WTC11 (cell line): ENCODE data around the gene GALNTL6.

Experiments
- SOX15 ChIP-seq: fragments of 250-450 bp; sonication (Bioruptor Pico); IDR thresholded peaks from 2 replicates; pipeline ENCODE4 v1.9.0; 2021; ENCODE audit warnings: mild to moderate bottlenecking
- ZNF219 ChIP-seq: sonication (generic); formaldehyde crosslinking; IDR thresholded peaks from 2 replicates; pipeline ENCODE4 v1.8.0; 2023; ENCODE audit warnings: missing genetic modification reagents, mild to moderate bottlenecking, borderline replicate concordance
- ZNF512 ChIP-seq: sonication (generic); formaldehyde crosslinking; IDR thresholded peaks from 2 replicates; pipeline ENCODE4 v1.8.1; 2022; ENCODE audit warnings: missing genetic modification reagents, borderline replicate concordance
- TF ChIP-seq, protein P1 (sequence below): sonication (generic); formaldehyde crosslinking; IDR thresholded peaks from 2 replicates; pipeline ENCODE4 v1.8.1; 2023; ENCODE audit warnings: mild to moderate bottlenecking, missing genetic modification reagents, moderate library complexity
- TF ChIP-seq, protein P2 (sequence below): fragments of 200-600 bp; IDR thresholded peaks from 2 replicates; pipeline ENCODE4 v1.8.0; 2022; ENCODE audit warnings: antibody characterized with exemption
- TF ChIP-seq, protein P3 (sequence below): sonication (generic); formaldehyde crosslinking; IDR thresholded peaks from 2 replicates; pipeline ENCODE4 v1.8.1; 2022; ENCODE audit warnings: low read depth, mild to moderate bottlenecking, moderate library complexity, missing genetic modification reagents, borderline replicate concordance

DNA sequence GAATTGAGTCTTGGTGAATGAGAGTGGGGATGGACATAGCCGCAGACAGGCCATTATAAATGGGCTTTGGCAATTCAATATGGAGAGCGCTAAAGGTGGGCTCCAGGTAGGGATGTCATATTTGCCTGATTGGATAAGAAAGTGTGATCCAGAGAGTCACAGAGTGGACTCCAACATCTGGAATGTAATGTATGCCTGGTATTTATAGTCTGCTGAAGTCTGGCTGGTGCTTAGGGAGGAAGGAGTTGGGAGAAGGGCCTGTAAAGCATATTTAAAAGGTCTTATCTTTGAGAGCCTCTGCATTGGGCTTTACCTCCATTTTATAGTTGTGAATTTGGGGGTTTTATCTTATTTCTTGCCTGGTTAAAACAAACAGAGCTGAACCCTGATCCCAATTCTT is 153.2 kb downstream of the GALNTL6 start:
- TF ChIP-seq, protein P1, sequence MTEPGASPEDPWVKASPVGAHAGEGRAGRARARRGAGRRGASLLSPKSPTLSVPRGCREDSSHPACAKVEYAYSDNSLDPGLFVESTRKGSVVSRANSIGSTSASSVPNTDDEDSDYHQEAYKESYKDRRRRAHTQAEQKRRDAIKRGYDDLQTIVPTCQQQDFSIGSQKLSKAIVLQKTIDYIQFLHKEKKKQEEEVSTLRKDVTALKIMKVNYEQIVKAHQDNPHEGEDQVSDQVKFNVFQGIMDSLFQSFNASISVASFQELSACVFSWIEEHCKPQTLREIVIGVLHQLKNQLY, result no peak
- TF ChIP-seq, protein P2, sequence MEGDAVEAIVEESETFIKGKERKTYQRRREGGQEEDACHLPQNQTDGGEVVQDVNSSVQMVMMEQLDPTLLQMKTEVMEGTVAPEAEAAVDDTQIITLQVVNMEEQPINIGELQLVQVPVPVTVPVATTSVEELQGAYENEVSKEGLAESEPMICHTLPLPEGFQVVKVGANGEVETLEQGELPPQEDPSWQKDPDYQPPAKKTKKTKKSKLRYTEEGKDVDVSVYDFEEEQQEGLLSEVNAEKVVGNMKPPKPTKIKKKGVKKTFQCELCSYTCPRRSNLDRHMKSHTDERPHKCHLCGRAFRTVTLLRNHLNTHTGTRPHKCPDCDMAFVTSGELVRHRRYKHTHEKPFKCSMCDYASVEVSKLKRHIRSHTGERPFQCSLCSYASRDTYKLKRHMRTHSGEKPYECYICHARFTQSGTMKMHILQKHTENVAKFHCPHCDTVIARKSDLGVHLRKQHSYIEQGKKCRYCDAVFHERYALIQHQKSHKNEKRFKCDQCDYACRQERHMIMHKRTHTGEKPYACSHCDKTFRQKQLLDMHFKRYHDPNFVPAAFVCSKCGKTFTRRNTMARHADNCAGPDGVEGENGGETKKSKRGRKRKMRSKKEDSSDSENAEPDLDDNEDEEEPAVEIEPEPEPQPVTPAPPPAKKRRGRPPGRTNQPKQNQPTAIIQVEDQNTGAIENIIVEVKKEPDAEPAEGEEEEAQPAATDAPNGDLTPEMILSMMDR, result no peak
- TF ChIP-seq SOX15 (CRISPR knock-in tag) (no peak), ZNF219 (CRISPR knock-in tag) (no peak), ZNF512 (CRISPR knock-in tag) (no peak)
- TF ChIP-seq, protein P3, sequence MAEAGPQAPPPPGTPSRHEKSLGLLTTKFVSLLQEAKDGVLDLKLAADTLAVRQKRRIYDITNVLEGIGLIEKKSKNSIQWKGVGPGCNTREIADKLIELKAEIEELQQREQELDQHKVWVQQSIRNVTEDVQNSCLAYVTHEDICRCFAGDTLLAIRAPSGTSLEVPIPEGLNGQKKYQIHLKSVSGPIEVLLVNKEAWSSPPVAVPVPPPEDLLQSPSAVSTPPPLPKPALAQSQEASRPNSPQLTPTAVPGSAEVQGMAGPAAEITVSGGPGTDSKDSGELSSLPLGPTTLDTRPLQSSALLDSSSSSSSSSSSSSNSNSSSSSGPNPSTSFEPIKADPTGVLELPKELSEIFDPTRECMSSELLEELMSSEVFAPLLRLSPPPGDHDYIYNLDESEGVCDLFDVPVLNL, result no peak
